HepG2 (cell line): ENCODE data around the gene SYTL5. TPM values are rescaled to one million over a fixed set of nuclear protein-coding genes. Genes with fewer than 3 reads are reported as not detected.
A peak's percentile ranks its signal among the peaks of the same experiment; 100 is the strongest.

Experiments used
- ATAC-seq: fragments of 200-7000 bp; cut with Tn5 transposase; 3 replicates; pipeline ENCODE4 v1.9.1; 2020; ENCODE audit warnings: mild to moderate bottlenecking, moderate library complexity
- BruUV-seq: library from RNA; stranded (reverse); fragments of 400-500 nt; replicated peaks from 2 replicates; lab custom pipeline; 2021; lab: Mats Ljungman, UMichigan
- CTCF ChIA-PET: fragments of 300-600 bp; formaldehyde crosslinking; extraction: SDS; loops from one replicate; lab custom pipeline; 2021; ENCODE audit warnings: low total read pairs, inconsistent platforms, low intra/inter-chr PET ratio; lab: Yijun Ruan, JAX
- POLR2A ChIA-PET: fragments of 350-600 bp; sonication (Branson Sonifier 250); formaldehyde crosslinking; loops from one replicate; lab custom pipeline; 2020; ENCODE audit warnings: antibody characterized with exemption, inconsistent platforms; lab: Yijun Ruan, JAX
- DNase-seq: peaks from one replicate; pipeline ENCODE4 v3.0.0-alpha.2; 2015; ENCODE audit warnings: low spot score
- FAIRE-seq: peaks from 3 replicates; lab custom pipeline; 2011; peaks lifted over from hg19 to GRCh38; lab: Jason Lieb, UNC
- H2AFZ ChIP-seq: one replicate; pipeline ENCODE4 v1.6.1; 2011; ENCODE audit warnings: low read length, inconsistent platforms
- H3K27ac ChIP-seq: fragments of 300-600 bp; 3 replicates; pipeline ENCODE4 v1.8.0; 2011; ENCODE audit warnings: mixed run types, mild to moderate bottlenecking, mixed read lengths, low read length, inconsistent platforms; ENCODE audit not compliant: insufficient read depth; ENCODE audit errors: extremely low read length
- H3K27me3 ChIP-seq, 2 experiments: fragments of 200-600 bp in 1 of 2; 2 replicates in 1 of 2; 3 replicates in 1 of 2; pipeline versions ENCODE4 v1.6.0 to v1.8.0; 2011; ENCODE audit warnings: low read length in 2 of 2, mild to moderate bottlenecking in 2 of 2, moderate library complexity in 2 of 2, inconsistent platforms in 1 of 2; ENCODE audit not compliant: insufficient read depth in 2 of 2, control insufficient read depth in 1 of 2
- H3K36me3 ChIP-seq, 2 experiments: fragments of 200-600 bp in 1 of 2; replicated peaks in 1 of 2; 2 replicates in 1 of 2; 3 replicates in 1 of 2; pipeline versions ENCODE4 v1.5.1 to v1.8.0; 2011; ENCODE audit warnings: low read length in 2 of 2, inconsistent platforms in 1 of 2; ENCODE audit not compliant: insufficient read depth in 2 of 2, control insufficient read depth in 1 of 2
- H3K4me1 ChIP-seq: 2 replicates; pipeline ENCODE4 v1.5.1; 2012; ENCODE audit warnings: low read length, inconsistent platforms; ENCODE audit not compliant: insufficient read depth
- H3K4me2 ChIP-seq: 2 replicates; pipeline ENCODE4 v1.6.0; 2011; ENCODE audit warnings: low read depth, low read length, inconsistent platforms
- H3K4me3 ChIP-seq, 3 experiments: fragments of 200-600 bp in 1 of 3; sonication (generic), shearing (Covaris generic) in 1 of 3; replicated peaks in 1 of 3; 2 replicates each; pipeline ENCODE4 v1.5.1; 2011 to 2016; ENCODE audit warnings: low read length in 3 of 3, inconsistent platforms in 2 of 3, low read depth in 2 of 3, mild to moderate bottlenecking in 2 of 3, control low read depth in 1 of 3, mixed read lengths in 1 of 3; ENCODE audit not compliant: insufficient read depth in 1 of 3
- H3K79me2 ChIP-seq: one replicate; pipeline ENCODE4 v1.6.1; 2011; ENCODE audit warnings: low read length, inconsistent platforms; ENCODE audit not compliant: insufficient read depth
- H3K9ac ChIP-seq: 2 replicates; pipeline ENCODE4 v1.6.0; 2011; ENCODE audit warnings: mild to moderate bottlenecking, low read depth, low read length, inconsistent platforms; ENCODE audit not compliant: insufficient read depth
- H3K9me3 ChIP-seq: 2 replicates; pipeline ENCODE4 v1.5.1; 2012; ENCODE audit warnings: mild to moderate bottlenecking, low read length
- H4K20me1 ChIP-seq: 2 replicates; pipeline ENCODE4 v1.6.0; 2011; ENCODE audit warnings: inconsistent platforms, mild to moderate bottlenecking, low read length, moderate library complexity; ENCODE audit not compliant: insufficient read depth
- GTF3A ChIP-seq: sonication (generic); formaldehyde crosslinking; conservative IDR thresholded peaks from 2 replicates; pipeline ENCODE4 v1.4.0; 2020; ENCODE audit warnings: mild to moderate bottlenecking, missing genetic modification reagents
- IRX3 ChIP-seq: sonication (generic); formaldehyde crosslinking; IDR thresholded peaks from 2 replicates; pipeline ENCODE4 v1.8.1; 2023; ENCODE audit warnings: mild to moderate bottlenecking, low read depth, missing genetic modification reagents, borderline replicate concordance
- MAFF ChIP-seq: IDR thresholded peaks from 2 replicates; pipeline ENCODE4 v1.6.1; 2011; ENCODE audit warnings: low read depth, low read length, improper control_type of control experiment
- MAFK ChIP-seq, 2 experiments: IDR thresholded peaks in 1 of 2; conservative IDR thresholded peaks in 1 of 2; 2 replicates each; pipeline ENCODE4 v1.6.1; 2011; ENCODE audit warnings: improper control_type of control experiment in 2 of 2, low read length in 2 of 2
- TAF15 ChIP-seq: fragments of 200-400 bp; formaldehyde crosslinking; IDR thresholded peaks from one replicate; pipeline ENCODE4 v1.6.1; 2018; ENCODE audit warnings: mild to moderate bottlenecking, low read depth, low read length; ENCODE audit not compliant: poor library complexity, severe bottlenecking
- ZNF281 ChIP-seq: sonication (generic); formaldehyde crosslinking; IDR thresholded peaks from 2 replicates; pipeline ENCODE4 v1.4.0; 2020; ENCODE audit warnings: missing genetic modification reagents, borderline replicate concordance
- WGBS: methylation state at CpG from one replicate; pipeline ENCODE4 v1.1.6; 2017; ENCODE audit warnings: low lambda C conversion rate; 5-methylcytosine and 5-hydroxymethylcytosine counted together
- in situ Hi-C: cut with HindIII; loops from 2 replicates; pipeline ENCODE4 v1.10.0; 2017; ENCODE audit warnings: low pct_unique_long_range_greater_than_20kb; ENCODE audit not compliant: extremely low pct_ligation_motif_present
- intact Hi-C: fragments of 100-400 bp; cut with micrococcal nuclease; formaldehyde crosslinking; loops from one replicate; pipeline ENCODE4 v1.10.0; 2022; ENCODE audit not compliant: unreplicated experiment
- polyA plus RNA-seq, 8 experiments: library from polyadenylated mRNA; depleted of rRNA in 3 of 8; stranded (reverse) in 7 of 8; unstranded in 1 of 8; fragments of >200 nt; fragmentation: Illumina TruSeq in 4 of 8; extraction: Trizol in 4 of 8; gene quantifications; 2 replicates each; pipeline versions ENCODE4 v1.2.1 to v1.2.3, GENCODE V29; 2011 to 2016; ENCODE audit warnings: low read depth in 4 of 8, missing spikeins in 1 of 8, mixed read lengths in 1 of 8; ENCODE audit not compliant: insufficient read depth in 1 of 8
- total RNA-seq, 5 experiments: library from RNA; depleted of rRNA; stranded (reverse); fragments of >200 nt; fragmentation: Illumina TruSeq; extraction: Trizol; gene quantifications; 2 replicates each; pipeline ENCODE4 v1.2.3, GENCODE V29; 2016; ENCODE audit warnings: low read depth in 1 of 5

SYTL5 gene
- total and polyA plus RNA-seq, 2 of the 13 experiments (the other 11 are each of a cell fraction or from before 2014, with no cell fraction given) = not detected

DNA sequence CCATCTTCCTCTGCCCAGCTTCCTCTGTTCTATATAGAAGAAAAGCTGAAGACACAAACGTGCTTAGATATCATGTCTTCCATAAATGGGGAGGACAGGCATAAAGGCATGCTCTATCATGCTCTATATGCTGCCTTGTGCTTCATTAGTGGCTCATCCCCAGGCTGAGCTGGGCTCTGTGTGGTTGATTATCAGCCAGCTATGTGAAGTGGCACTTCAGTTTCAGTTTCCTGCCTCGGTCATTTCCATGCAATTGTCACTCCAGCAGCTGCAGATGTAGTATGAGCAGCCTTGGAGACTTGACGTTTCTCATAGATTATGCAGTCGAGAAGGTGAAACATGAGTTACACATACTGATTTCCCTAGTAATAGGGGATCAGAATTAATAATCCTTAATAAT is 106.2 kb downstream of the SYTL5 start (continued):
- no peak for TF ChIP-seq ZNF281 (CRISPR knock-in tag)

- Histone ChIP-seq H3K4me2 (no peak overlapping the region), H3K36me3 (no peaks in the 10 kb centered on the region), H3K9me3 (no peaks in the 10 kb centered on the region), H3K79me2 (no peaks in the 10 kb centered on the region), H3K4me1 (no peaks in the 10 kb centered on the region), H3K27me3 (no peaks in the 10 kb centered on the region), H4K20me1 (no peaks in the 10 kb centered on the region), H3K27ac (no peak overlapping the region), H3K4me3 (no peak overlapping the region), H2AFZ (no peak overlapping the region), H3K9ac (no peak overlapping the region)
- FAIRE-seq (no peak), DNase-seq (no peak), ATAC-seq (no peak)
- no TSS peak for BruUV-seq
- TF ChIP-seq TAF15 (no peak), MAFK (conservative IDR thresholded peaks at IDR 0.05 in 1 of 2, IDR thresholded peaks at IDR 0.05 in 1 of 2; ENCODE audit: low read length in 2 of 2) (peak; percentile 93 to 98), GTF3A (CRISPR knock-in tag) (no peak), MAFF (peak; percentile 98), IRX3 (no peak)
- ChIA-PET POLR2A (no interaction called here), CTCF (no interaction called here)
- in situ Hi-C loops (no loop called here), intact Hi-C loops (no loop called here)
- WGBS = 0% methylated on average over 1 of the region's 1 CpG
Observed at GRCh38 chrX:38116706-38117105, 110.4 kb downstream of the SYTL5 start.
